ENCODE results near the gene FAM13A.

- no peak for TF ChIP-seq SMC3 (IDR thresholded peaks at IDR 0.05; ENCODE audit: low read depth, low read length)
- no peak for TF ChIP-seq CTCF (conservative IDR thresholded peaks at IDR 0.05; ENCODE audit: low read depth, low read length)
- TF ChIP-seq RFX5 (IDR thresholded peaks at IDR 0.05; ENCODE audit: low read depth, low read length): no peak
- no peak for TF ChIP-seq POLR2A (IDR thresholded peaks at IDR 0.05; ENCODE audit: low read depth, low read length)
- no peak for TF ChIP-seq RAD21 (IDR thresholded peaks at IDR 0.05; ENCODE audit: low read length)
- TF ChIP-seq CHD1 (IDR thresholded peaks at IDR 0.05; ENCODE audit: low read depth, low read length): no peak
- no peak for TF ChIP-seq FOS (IDR thresholded peaks at IDR 0.05; ENCODE audit: low read depth, low read length)
- TF ChIP-seq BHLHE40 (IDR thresholded peaks at IDR 0.05; ENCODE audit: low read depth, low read length): no peak
- no peak for TF ChIP-seq USF2 (IDR thresholded peaks at IDR 0.05; ENCODE audit: low read depth, low read length)
- TF ChIP-seq RCOR1 (IDR thresholded peaks at IDR 0.05; ENCODE audit: insufficient replicate concordance, low read length): no peak
- no peak for TF ChIP-seq CEBPB (IDR thresholded peaks at IDR 0.05; ENCODE audit: low read depth, low read length)
Measured at GRCh38 chr4:89009761-89010369, 47.1 kb downstream of the FAM13A start.

Measured in IMR-90 (cell line).